HL-60/S4 treated with retinoic acid at 250 ng/mL for 4 days and 3 days (cell line): ENCODE data around the gene TAF4.

Experiments
- in situ Hi-C: fragments of 300-500 bp; cut with MboI; formaldehyde crosslinking; loops from 2 replicates; pipeline ENCODE4 v1.7.0; 2022; ENCODE audit warnings: low sequenced_read_pairs

Gene TAF4

GRCh38 chr20:62022575-62023139 is 43.0 kb downstream of the TAF4 start:
- in situ Hi-C loops: no loop called here

- in situ Hi-C loops: no loop called here
These were observed 43.8 kb downstream of the TAF4 start for GRCh38 chr20:62021793-62022385.

- in situ Hi-C loops: no loop called here
These were observed 44.6 kb downstream of the TAF4 start for GRCh38 chr20:62020935-62021701.

GRCh38 chr20:62019881-62020492 is 45.7 kb downstream of the TAF4 start:
- in situ Hi-C loops: no loop called here

GRCh38 chr20:62019144-62019805 is 46.4 kb downstream of the TAF4 start:
- in situ Hi-C loops: no loop called here

GRCh38 chr20:62018437-62019143 is 47.1 kb downstream of the TAF4 start:
- in situ Hi-C loops: no loop called here

- in situ Hi-C loops: no loop called here
These were observed 50.0 kb downstream of the TAF4 start for GRCh38 chr20:62015540-62016288.

GRCh38 chr20:62014889-62015537 is 50.7 kb downstream of the TAF4 start:
- in situ Hi-C loops: no loop called here

- in situ Hi-C loops: no loop called here
These were observed 51.2 kb downstream of the TAF4 start for GRCh38 chr20:62014488-62014775.

- in situ Hi-C loops: no loop called here
These were observed 53.0 kb downstream of the TAF4 start for GRCh38 chr20:62012631-62013030.

- in situ Hi-C loops: no loop called here
These were observed 53.6 kb downstream of the TAF4 start for GRCh38 chr20:62011938-62012534.

- in situ Hi-C loops: no loop called here
These were observed 54.3 kb downstream of the TAF4 start for GRCh38 chr20:62011403-62011790.

- in situ Hi-C loops: no loop called here
These were observed 54.9 kb downstream of the TAF4 start for GRCh38 chr20:62010551-62011402.

GRCh38 chr20:62009869-62010445 is 55.7 kb downstream of the TAF4 start:
- in situ Hi-C loops: no loop called here

GRCh38 chr20:62009322-62009721 is 56.4 kb downstream of the TAF4 start:
- in situ Hi-C loops: no loop called here

GRCh38 chr20:62008643-62009183 is 57.0 kb downstream of the TAF4 start:
- in situ Hi-C loops: no loop called here

- in situ Hi-C loops: no loop called here
These were observed 58.5 kb downstream of the TAF4 start for GRCh38 chr20:62007127-62007647.

- in situ Hi-C loops: no loop called here
These were observed 59.2 kb downstream of the TAF4 start for GRCh38 chr20:62006482-62006881.
